Measurements from ENCODE around the gene PDE6G.
A peak's percentile ranks its signal among the peaks of the same experiment; 100 is the strongest.

The PDE6G gene

DNA sequence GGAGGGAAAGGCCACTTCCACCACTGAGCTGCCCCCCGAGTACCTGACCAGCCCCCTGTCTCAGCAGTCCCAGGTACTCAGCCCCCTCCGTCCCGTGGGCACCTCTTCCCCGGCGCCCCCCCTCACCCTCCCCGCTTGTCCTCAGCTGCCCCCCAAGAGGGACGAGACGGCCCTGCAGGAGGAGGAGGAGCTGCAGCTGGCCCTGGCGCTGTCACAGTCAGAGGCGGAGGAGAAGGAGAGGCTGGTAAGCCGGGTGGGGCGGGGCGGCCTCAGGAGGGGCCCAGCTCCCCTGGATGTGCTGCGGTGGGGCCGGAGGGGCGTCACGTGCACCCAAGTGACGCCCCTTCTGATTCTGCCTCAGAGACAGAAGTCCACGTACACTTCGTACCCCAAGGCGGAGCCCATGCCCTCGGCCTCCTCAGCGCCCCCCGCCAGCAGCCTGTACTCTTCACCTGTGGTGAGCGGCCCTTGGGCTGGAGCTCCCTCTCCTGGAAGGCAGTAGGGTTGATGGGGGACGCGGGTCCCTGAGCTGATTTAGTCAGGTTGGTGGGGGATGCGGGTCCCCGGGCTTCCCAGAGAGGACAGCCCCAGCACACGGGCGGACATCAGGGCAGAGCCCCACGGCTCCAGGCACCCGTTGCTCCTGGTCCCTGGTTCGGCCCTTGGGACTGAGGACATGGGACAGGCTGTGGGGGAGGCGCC, 37.3 kb upstream of the PDE6G start:
- DNase-seq (ENCODE audit: low spot score) = no peak
- in situ Hi-C loops (cut with MboI; ENCODE audit: low pct_unique_long_range_greater_than_20kb, low sequenced_read_pairs, unreplicated experiment) = no loop called here
- TF ChIP-seq, protein P1, sequence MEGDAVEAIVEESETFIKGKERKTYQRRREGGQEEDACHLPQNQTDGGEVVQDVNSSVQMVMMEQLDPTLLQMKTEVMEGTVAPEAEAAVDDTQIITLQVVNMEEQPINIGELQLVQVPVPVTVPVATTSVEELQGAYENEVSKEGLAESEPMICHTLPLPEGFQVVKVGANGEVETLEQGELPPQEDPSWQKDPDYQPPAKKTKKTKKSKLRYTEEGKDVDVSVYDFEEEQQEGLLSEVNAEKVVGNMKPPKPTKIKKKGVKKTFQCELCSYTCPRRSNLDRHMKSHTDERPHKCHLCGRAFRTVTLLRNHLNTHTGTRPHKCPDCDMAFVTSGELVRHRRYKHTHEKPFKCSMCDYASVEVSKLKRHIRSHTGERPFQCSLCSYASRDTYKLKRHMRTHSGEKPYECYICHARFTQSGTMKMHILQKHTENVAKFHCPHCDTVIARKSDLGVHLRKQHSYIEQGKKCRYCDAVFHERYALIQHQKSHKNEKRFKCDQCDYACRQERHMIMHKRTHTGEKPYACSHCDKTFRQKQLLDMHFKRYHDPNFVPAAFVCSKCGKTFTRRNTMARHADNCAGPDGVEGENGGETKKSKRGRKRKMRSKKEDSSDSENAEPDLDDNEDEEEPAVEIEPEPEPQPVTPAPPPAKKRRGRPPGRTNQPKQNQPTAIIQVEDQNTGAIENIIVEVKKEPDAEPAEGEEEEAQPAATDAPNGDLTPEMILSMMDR (IDR thresholded peaks at IDR 0.05; ENCODE audit: extremely low read depth, insufficient read depth, missing control alignments) = peak; percentile 14

- in situ Hi-C loops (cut with MboI; ENCODE audit: low pct_unique_long_range_greater_than_20kb, low sequenced_read_pairs, unreplicated experiment) = no loop called here
- TF ChIP-seq, protein P1 (IDR thresholded peaks at IDR 0.05; ENCODE audit: extremely low read depth, insufficient read depth, missing control alignments) = no peak
These were observed 35.3 kb upstream of the PDE6G start for GRCh38 chr17:81691608-81692007.

DNA sequence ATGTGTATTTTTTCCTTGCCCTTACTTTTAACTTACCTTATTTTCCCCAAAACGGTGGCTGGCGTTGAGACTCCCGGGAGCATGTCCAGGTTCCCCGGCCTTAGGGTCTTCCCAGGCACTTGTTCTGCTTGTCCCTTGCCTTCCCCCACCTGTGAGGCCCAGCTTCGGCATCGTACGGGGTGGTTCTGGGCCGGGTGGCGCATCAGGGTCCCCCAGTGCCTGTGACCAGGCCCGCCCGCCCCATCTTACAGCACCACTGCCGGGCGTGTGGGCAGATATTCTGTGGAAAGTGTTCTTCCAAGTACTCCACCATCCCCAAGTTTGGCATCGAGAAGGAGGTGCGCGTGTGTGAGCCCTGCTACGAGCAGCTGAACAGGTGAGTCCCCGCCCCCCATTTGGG, 34.9 kb upstream of the PDE6G start:
- TF ChIP-seq, protein P1 (IDR thresholded peaks at IDR 0.05; ENCODE audit: extremely low read depth, insufficient read depth, missing control alignments) = no peak
- no peak for DNase-seq (ENCODE audit: low spot score)
- in situ Hi-C loops (cut with MboI; ENCODE audit: low pct_unique_long_range_greater_than_20kb, low sequenced_read_pairs, unreplicated experiment) = no loop called here

More at GRCh38 chr17:81691608-81692007, 35.3 kb upstream of the PDE6G start:
- DNase-seq (ENCODE audit: low spot score) = no peak

DNA sequence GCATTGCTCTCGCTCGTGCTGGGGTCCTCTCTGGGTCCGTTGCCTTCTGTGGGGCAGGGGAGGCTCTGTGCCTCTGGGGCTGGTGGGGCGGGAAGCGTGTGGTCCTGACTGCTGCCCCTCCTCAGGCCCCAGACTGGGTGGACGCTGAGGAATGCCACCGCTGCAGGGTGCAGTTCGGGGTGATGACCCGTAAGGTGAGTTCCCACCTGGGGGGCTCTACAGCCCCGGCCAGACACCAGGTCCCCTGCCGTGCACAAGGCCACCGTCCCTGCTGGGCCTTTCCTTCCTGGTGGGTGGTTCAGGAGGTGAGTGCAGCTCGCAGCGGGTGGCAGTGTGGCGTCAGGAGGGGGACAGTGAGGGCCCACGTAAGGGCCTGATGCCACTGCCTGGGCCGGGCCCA, 34.2 kb upstream of the PDE6G start:
- TF ChIP-seq, protein P1 (IDR thresholded peaks at IDR 0.05; ENCODE audit: extremely low read depth, insufficient read depth, missing control alignments) = no peak
- DNase-seq (ENCODE audit: low spot score) = no peak
- in situ Hi-C loops (cut with MboI; ENCODE audit: low pct_unique_long_range_greater_than_20kb, low sequenced_read_pairs, unreplicated experiment) = no loop called here

DNA sequence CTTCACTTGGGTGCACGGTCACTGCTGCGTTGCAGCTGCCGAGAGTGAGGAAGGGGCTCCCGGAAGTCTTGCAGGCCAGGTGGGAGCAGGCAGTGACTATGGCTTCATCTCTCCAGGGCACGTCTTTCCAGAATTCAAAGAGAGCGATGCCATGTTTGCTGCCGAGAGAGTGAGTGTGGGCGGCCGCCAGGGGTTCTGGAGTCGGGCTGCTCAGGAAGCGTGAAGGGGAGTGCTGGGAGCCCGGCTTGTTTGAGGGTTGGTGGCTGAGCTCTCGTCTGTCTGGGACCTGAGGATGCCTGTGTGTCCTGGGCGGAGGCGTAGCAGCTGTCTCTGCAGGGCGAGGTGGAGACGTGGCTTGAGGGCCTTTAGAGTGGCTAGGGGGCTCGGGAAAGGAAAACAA, 33.7 kb upstream of the PDE6G start:
- TF ChIP-seq, protein P1 (IDR thresholded peaks at IDR 0.05; ENCODE audit: extremely low read depth, insufficient read depth, missing control alignments) = no peak
- in situ Hi-C loops (cut with MboI; ENCODE audit: low pct_unique_long_range_greater_than_20kb, low sequenced_read_pairs, unreplicated experiment) = no loop called here
- DNase-seq (ENCODE audit: low spot score) = no peak

DNA sequence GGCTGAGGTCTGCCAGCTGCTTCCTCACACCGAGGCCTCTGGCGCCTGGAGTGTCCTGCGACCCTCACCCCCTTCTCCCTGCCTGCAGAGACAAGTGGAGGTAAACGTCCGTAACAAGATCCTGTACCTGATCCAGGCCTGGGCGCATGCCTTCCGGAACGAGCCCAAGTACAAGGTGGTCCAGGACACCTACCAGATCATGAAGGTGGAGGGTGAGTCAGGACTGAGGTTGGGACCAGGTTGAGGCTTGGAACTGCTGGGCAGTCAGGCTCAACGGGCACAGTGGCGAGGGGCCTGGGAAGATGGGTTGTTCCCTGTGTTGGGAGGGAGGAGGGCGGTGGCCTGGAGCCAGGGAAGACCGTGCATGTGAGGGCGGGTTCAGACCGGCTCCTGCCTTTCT, 32.3 kb upstream of the PDE6G start:
- TF ChIP-seq, protein P1 (IDR thresholded peaks at IDR 0.05; ENCODE audit: extremely low read depth, insufficient read depth, missing control alignments) = no peak
- in situ Hi-C loops (cut with MboI; ENCODE audit: low pct_unique_long_range_greater_than_20kb, low sequenced_read_pairs, unreplicated experiment) = no loop called here

More for the DNA sequence above, 32.3 kb upstream of the PDE6G start:
- no peak for DNase-seq (ENCODE audit: low spot score)

Data from GM13977 (cell line).